Cardiac atrium fibroblast (primary cell): Measurements from ENCODE around the gene TRPM2. TPM values are rescaled to one million over a fixed set of nuclear protein-coding genes. Genes with fewer than 3 reads are reported as not detected.

Experiments used
- total RNA-seq: library from RNA; depleted of rRNA; stranded (reverse); fragments of >200 nt; gene quantifications from 2 replicates; pipeline ENCODE4 v1.2.3, GENCODE V29; 2015

Gene TRPM2
- not detected in 2 replicates for total RNA-seq

DNA sequence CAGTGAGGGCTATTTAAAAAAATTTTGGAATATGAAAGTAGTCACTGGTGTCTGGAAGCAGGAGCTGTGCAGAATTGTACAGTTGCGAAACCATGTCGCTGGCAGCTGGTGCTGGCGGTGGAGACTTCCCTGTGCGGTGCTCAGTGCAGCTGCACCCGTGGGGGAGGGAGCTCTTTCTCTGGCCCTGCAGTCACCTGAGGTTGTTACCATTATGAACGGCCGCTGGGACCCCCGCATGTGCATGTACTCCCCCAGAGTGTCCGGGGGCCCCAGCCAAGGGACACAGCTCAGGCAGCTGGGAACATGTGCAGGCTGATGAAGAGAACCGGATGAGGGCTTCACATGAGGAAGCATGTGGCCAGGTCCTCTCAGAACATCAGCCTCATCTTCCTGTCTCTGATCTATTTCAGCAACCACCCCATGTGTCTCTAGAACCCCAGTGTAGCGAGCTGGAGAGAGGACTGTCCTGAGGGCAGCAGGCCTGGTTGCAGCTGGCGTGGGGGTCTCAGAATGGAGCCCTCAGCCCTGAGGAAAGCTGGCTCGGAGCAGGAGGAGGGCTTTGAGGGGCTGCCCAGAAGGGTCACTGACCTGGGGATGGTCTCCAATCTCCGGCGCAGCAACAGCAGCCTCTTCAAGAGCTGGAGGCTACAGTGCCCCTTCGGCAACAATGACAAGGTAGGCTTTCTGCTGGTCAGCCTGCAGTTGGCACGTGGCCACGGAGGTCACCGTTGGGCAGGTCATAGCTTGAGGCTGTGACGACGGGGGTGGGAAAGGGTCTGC lies at the start of gene TRPM2:
Gene TRPM2 (plus strand): TSS at position 431 of the 780 bp plus-strand sequence. CDS start 80 bp downstream, at position 511.

DNA sequence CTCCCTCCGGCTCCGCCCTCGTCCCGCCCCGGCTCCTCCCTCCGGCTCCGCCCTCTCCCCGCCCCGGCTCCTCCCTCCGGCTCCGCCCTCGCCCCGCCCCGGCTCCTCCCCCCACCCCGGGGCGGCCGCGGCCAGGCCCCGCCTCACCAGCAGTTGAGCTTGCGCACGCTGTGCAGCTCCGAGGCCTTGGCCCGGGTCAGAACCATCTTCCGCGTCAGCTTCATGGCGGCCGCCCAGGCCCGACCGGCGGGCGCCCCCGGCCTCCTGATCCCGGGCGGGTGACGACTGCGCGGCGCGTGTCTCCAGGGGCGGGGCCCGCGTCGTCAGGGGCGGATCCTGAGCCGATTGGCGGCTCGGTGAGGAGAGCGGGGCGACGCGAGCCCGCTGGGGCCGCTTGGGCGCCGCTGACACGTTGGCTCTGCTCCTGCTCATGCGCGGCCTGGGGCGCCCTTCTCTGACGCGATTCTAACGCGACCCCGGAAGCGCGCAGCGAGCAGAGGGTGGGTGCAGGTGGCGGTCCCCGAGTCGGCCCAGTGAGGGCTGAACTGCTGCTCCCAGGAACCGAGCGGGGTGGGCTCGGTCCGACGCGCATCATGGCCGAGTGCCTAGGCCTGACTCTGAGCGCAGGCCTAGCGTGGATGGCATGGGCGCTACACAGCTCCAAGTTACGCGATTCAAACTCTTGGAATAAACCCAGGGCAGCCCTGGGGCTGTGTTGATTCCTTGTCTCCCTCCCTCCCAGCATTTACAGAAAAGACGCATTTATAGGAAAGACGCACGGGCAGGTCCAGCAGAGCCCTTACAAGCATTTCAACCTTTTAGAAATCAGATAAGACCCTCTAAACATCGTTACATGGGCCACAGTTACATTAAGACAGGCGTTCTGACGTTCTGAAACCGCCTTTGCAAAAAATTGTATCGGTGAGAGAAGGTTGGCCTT lies 14.2 kb upstream of the TRPM2 start, which contains the start of gene CFAP410:
Gene CFAP410 (minus strand): TSS at position 420 of the 940 bp plus-strand sequence. CDS start 196 bp downstream, at position 224.

DNA sequence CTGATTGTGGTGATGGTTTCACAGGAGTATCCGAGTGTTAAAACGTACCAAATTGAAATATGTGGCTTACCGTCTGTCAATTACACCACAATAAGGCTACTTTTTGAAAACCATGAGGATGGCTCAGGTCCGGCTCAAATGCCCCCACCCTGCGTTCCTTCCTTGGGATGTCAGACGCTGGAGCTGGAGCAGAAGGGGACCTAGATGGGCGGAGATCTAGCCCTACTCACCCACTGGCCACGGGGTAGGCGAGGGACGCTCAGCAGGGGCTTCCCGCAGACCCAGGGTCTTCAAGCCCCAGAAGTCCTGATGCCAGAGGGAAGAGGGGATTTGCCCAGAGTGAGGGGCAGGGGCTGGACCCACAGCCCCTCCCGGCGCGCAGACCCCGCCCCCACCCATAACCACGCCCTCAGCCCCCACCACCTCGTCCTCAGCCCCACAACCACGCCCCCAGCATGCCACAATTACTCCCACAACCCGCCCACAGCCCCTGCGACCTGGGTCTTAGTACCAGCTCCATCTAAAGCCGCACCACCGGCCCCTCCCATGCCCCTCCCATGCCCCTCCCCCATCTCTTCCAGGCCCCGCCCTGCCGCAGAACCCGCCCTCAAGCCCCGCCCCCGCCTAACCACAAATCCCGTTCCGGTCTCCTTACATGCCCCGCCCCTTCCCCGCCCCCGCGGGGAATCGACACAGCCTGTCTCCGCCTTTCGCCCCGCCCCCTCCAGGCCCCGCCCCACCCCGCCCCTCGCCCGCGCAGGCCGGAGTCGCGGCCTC lies 101.5 kb downstream of the TRPM2 start, which contains the start of gene LRRC3:
Gene LRRC3 (plus strand): TSS at position 764 of the 777 bp plus-strand sequence. CDS start 1,135 bp downstream, outside the sequence.

Other genes with a start within 250 kb of the TRPM2 start
- 7.0 and 7.8 TPM in 2 replicates for gene PWP2, start 246.2 kb upstream of the TRPM2 start, total RNA-seq
- gene GATD3, start 219.9 kb upstream of the TRPM2 start, total RNA-seq: 5.1 and 8.4 TPM in 2 replicates
- gene ICOSLG, start 112.7 kb upstream of the TRPM2 start, total RNA-seq: 0.32 and 0.54 TPM in 2 replicates
- gene DNMT3L, start 91.7 kb upstream of the TRPM2 start, total RNA-seq: not detected in 2 replicates
- not detected in 2 replicates for gene AIRE, start 67.7 kb upstream of the TRPM2 start, total RNA-seq
- gene PFKL, start 53.6 kb upstream of the TRPM2 start, total RNA-seq: 225 and 255 TPM in 2 replicates
- gene CFAP410, start 14.2 kb upstream of the TRPM2 start, total RNA-seq: 14.4 and 19.5 TPM in 2 replicates
- gene LRRC3, start 101.9 kb downstream of the TRPM2 start, total RNA-seq: 3.6 and 3.7 TPM in 2 replicates
- not detected in 2 replicates for gene KRTAP10-1, start 186.6 kb downstream of the TRPM2 start, total RNA-seq
- not detected in 2 replicates for gene KRTAP10-2, start 197.9 kb downstream of the TRPM2 start, total RNA-seq
- gene KRTAP10-3, start 205.2 kb downstream of the TRPM2 start, total RNA-seq: not detected in 2 replicates
- not detected in 2 replicates for gene KRTAP10-4, start 220.1 kb downstream of the TRPM2 start, total RNA-seq
- not detected in 2 replicates for gene KRTAP10-5, start 227.0 kb downstream of the TRPM2 start, total RNA-seq
- not detected in 2 replicates for gene KRTAP10-6, start 238.9 kb downstream of the TRPM2 start, total RNA-seq
- gene KRTAP10-7, start 247.0 kb downstream of the TRPM2 start, total RNA-seq: not detected in 2 replicates